H1 (cell line): ENCODE measurements around the gene MTX1. TPM values are rescaled to one million over a fixed set of nuclear protein-coding genes. Genes with fewer than 3 reads are reported as not detected.

Experiments used
- CTCF ChIA-PET: fragments of 300-600 bp; sonication (Branson Sonifier 250); formaldehyde crosslinking; loops from one replicate; lab custom pipeline; 2021; ENCODE audit not compliant: partially characterized antibody; lab: Charles Lee
- POLR2A ChIA-PET: fragments of 300-600 bp; sonication (Branson Sonifier 250); formaldehyde crosslinking; loops from one replicate; lab custom pipeline; 2021; ENCODE audit warnings: inconsistent platforms; ENCODE audit not compliant: partially characterized antibody; lab: Charles Lee
- DNase-seq, 2 experiments: peaks; one replicate each; pipeline versions ENCODE4 v3.0.0 to v3.0.0-alpha.2; 2010 to 2022; ENCODE audit warnings: low spot score in 2 of 2, low read depth in 1 of 2, mixed read lengths in 1 of 2
- FAIRE-seq: peaks from 2 replicates; lab custom pipeline; 2011; peaks lifted over from hg19 to GRCh38; lab: Jason Lieb, UNC
- H2AFZ ChIP-seq: 2 replicates; pipeline ENCODE4 v1.8.1; 2012; ENCODE audit warnings: low read length, inconsistent platforms
- H2AK5ac ChIP-seq: 2 replicates; pipeline ENCODE4 v1.6.1; 2013; ENCODE audit warnings: low read depth, low read length
- H2BK120ac ChIP-seq: replicated peaks from 2 replicates; pipeline ENCODE3; 2013; ENCODE audit warnings: low read depth, low read length, inconsistent platforms
- H2BK12ac ChIP-seq: 2 replicates; pipeline ENCODE4 v1.6.1; 2013; ENCODE audit warnings: low read depth, low read length
- H2BK15ac ChIP-seq: 2 replicates; pipeline ENCODE4 v1.6.1; 2013; ENCODE audit warnings: low read length
- H2BK20ac ChIP-seq: 2 replicates; pipeline ENCODE4 v1.6.1; 2013; ENCODE audit warnings: low read length
- H2BK5ac ChIP-seq: 2 replicates; pipeline ENCODE4 v1.6.1; 2013; ENCODE audit warnings: low read depth, low read length
- H3K14ac ChIP-seq: 2 replicates; pipeline ENCODE4 v1.6.1; 2013; ENCODE audit warnings: inconsistent platforms; ENCODE audit not compliant: insufficient read length
- H3K18ac ChIP-seq: 2 replicates; pipeline ENCODE4 v1.6.1; 2013; ENCODE audit warnings: low read length; ENCODE audit errors: extremely low read depth
- H3K23ac ChIP-seq: 2 replicates; pipeline ENCODE4 v1.6.1; 2013; ENCODE audit warnings: inconsistent platforms; ENCODE audit not compliant: insufficient read length
- H3K23me2 ChIP-seq: 2 replicates; pipeline ENCODE4 v1.6.1; 2013; ENCODE audit warnings: low read depth, low read length
- H3K27ac ChIP-seq: 2 replicates; pipeline ENCODE4 v1.6.1; 2011; ENCODE audit warnings: low read depth, low read length, inconsistent platforms
- H3K27me3 ChIP-seq, 4 experiments: replicated peaks in 1 of 4; 1 replicate in 1 of 4; 2 replicates in 3 of 4; pipeline versions ENCODE4 v1.6.1 to v1.8.1; 2011 to 2013; ENCODE audit warnings: low read length in 3 of 4, mild to moderate bottlenecking in 3 of 4, inconsistent platforms in 2 of 4, mixed read lengths in 2 of 4, moderate library complexity in 1 of 4; ENCODE audit not compliant: control insufficient read depth in 3 of 4, insufficient read depth in 3 of 4; ENCODE audit errors: extremely low read depth in 1 of 4
- H3K36me3 ChIP-seq, 4 experiments: 2 replicates each; pipeline versions ENCODE4 v1.6.1 to v1.8.1; 2011 to 2013; ENCODE audit warnings: mild to moderate bottlenecking in 4 of 4, low read length in 3 of 4, moderate library complexity in 2 of 4, control low read depth in 1 of 4, inconsistent platforms in 1 of 4; ENCODE audit not compliant: insufficient read depth in 4 of 4, control insufficient read depth in 2 of 4
- H3K4ac ChIP-seq: replicated peaks from 2 replicates; pipeline ENCODE3; 2013; ENCODE audit warnings: low read length, low read depth, mixed read lengths, inconsistent platforms; ENCODE audit not compliant: insufficient read length
- H3K4me1 ChIP-seq, 4 experiments: replicated peaks in 1 of 4; 1 replicate in 1 of 4; 2 replicates in 3 of 4; pipeline versions ENCODE4 v1.6.1 to v1.8.1; 2011 to 2013; ENCODE audit warnings: low read length in 3 of 4, inconsistent platforms in 2 of 4, mixed read lengths in 1 of 4; ENCODE audit not compliant: insufficient read depth in 4 of 4, control insufficient read depth in 3 of 4
- H3K4me2 ChIP-seq, 2 experiments: 2 replicates each; pipeline versions ENCODE4 v1.6.1 to v1.8.1; 2011 to 2013; ENCODE audit warnings: low read depth in 2 of 2, low read length in 2 of 2, control low read depth in 1 of 2, inconsistent platforms in 1 of 2, mild to moderate bottlenecking in 1 of 2; ENCODE audit not compliant: insufficient read depth in 1 of 2
- H3K4me3 ChIP-seq, 4 experiments: fragments of 200-600, 300-600 bp in 1 of 4; sonication (generic), shearing (Covaris generic), sonication (Bioruptor Twin) in 1 of 4; 2 replicates each; pipeline versions ENCODE4 v1.5.1 to v1.8.1; 2011 to 2016; ENCODE audit warnings: low read length in 4 of 4, low read depth in 3 of 4, control low read depth in 2 of 4, inconsistent platforms in 2 of 4, mild to moderate bottlenecking in 2 of 4, mixed read lengths in 1 of 4, moderate library complexity in 1 of 4; ENCODE audit not compliant: insufficient read depth in 2 of 4; ENCODE audit errors: extremely low read depth in 1 of 4
- H3K56ac ChIP-seq: replicated peaks from 2 replicates; pipeline ENCODE3; 2013; ENCODE audit warnings: low read depth, mild to moderate bottlenecking, mixed read lengths, low read length, inconsistent platforms; ENCODE audit not compliant: insufficient read length
- H3K79me1 ChIP-seq: 2 replicates; pipeline ENCODE4 v1.6.1; 2013; ENCODE audit warnings: low read depth, low read length, control low read depth
- H3K79me2 ChIP-seq, 2 experiments: 2 replicates each; pipeline versions ENCODE4 v1.6.1 to v1.8.1; 2012 to 2013; ENCODE audit warnings: low read length in 2 of 2, mild to moderate bottlenecking in 2 of 2, inconsistent platforms in 1 of 2; ENCODE audit not compliant: insufficient read depth in 2 of 2, control insufficient read depth in 1 of 2
- H3K9ac ChIP-seq, 4 experiments: replicated peaks in 1 of 4; 1 replicate in 1 of 4; 2 replicates in 3 of 4; pipeline versions ENCODE4 v1.6.1 to v1.8.1; 2011 to 2013; ENCODE audit warnings: low read depth in 3 of 4, low read length in 3 of 4, control low read depth in 2 of 4, mild to moderate bottlenecking in 2 of 4, moderate library complexity in 2 of 4, inconsistent platforms in 1 of 4; ENCODE audit errors: extremely low read depth in 1 of 4
- H3K9me3 ChIP-seq, 2 experiments: 2 replicates each; pipeline versions ENCODE4 v1.6.1 to v1.8.1; 2012 to 2013; ENCODE audit warnings: mild to moderate bottlenecking in 2 of 2, moderate library complexity in 2 of 2, control low read depth in 1 of 2, inconsistent platforms in 1 of 2, low read depth in 1 of 2, low read length in 1 of 2, mixed read lengths in 1 of 2; ENCODE audit not compliant: insufficient read depth in 2 of 2
- H4K20me1 ChIP-seq, 2 experiments: replicated peaks in 1 of 2; 2 replicates each; pipeline versions ENCODE3 to v1.8.1; 2011 to 2013; ENCODE audit warnings: inconsistent platforms in 2 of 2, low read length in 2 of 2, mild to moderate bottlenecking in 1 of 2; ENCODE audit not compliant: insufficient read depth in 2 of 2, control insufficient read depth in 1 of 2
- H4K5ac ChIP-seq: 2 replicates; pipeline ENCODE4 v1.6.1; 2013; ENCODE audit warnings: low read length, low read depth, mixed read lengths, inconsistent platforms; ENCODE audit not compliant: insufficient read length
- H4K8ac ChIP-seq: 2 replicates; pipeline ENCODE4 v1.8.0; 2013; ENCODE audit warnings: mild to moderate bottlenecking, moderate library complexity, low read length, inconsistent platforms; ENCODE audit not compliant: insufficient read depth; ENCODE audit errors: extremely low read depth
- H4K91ac ChIP-seq: replicated peaks from 2 replicates; pipeline ENCODE3; 2013; ENCODE audit warnings: low read length, mixed read lengths, inconsistent platforms; ENCODE audit not compliant: insufficient read length
- CHD1 ChIP-seq: IDR thresholded peaks from 2 replicates; pipeline ENCODE4 v1.6.1; 2012; ENCODE audit warnings: low read depth, low read length, improper control_type of control experiment
- POLR2A ChIP-seq, 2 experiments: IDR thresholded peaks; 1 replicate in 1 of 2; 2 replicates in 1 of 2; pipeline ENCODE4 v1.6.1; 2011; ENCODE audit warnings: low read depth in 2 of 2, low read length in 2 of 2, mild to moderate bottlenecking in 2 of 2; ENCODE audit errors: control extremely low read depth in 1 of 2
- POLR2AphosphoS5 ChIP-seq: IDR thresholded peaks from 2 replicates; pipeline ENCODE4 v1.6.1; 2011; ENCODE audit warnings: low read depth, low read length
- SUZ12 ChIP-seq: fragments of 200-600 bp; sonication (generic); IDR thresholded peaks from 2 replicates; pipeline ENCODE4 v1.6.1; 2012; ENCODE audit warnings: mild to moderate bottlenecking, inconsistent platforms, low read length, moderate library complexity, mixed read lengths
- WGBS, 2 experiments: shearing (Covaris generic) in 1 of 2; methylation state at CpG; one replicate each; pipeline versions ENCODE4 v1.1.6 to v1.1.7; 2013 to 2015; ENCODE audit warnings: low lambda C conversion rate in 2 of 2, mixed read lengths in 2 of 2, inconsistent platforms in 1 of 2, low coverage in 1 of 2, missing lambda C conversion rate in 1 of 2; ENCODE audit not compliant: insufficient replicate concordance in 2 of 2, insufficient coverage in 1 of 2, insufficient read length in 1 of 2; ENCODE audit errors: extremely low coverage in 1 of 2, missing lambda C conversion rate in 1 of 2; 5-methylcytosine and 5-hydroxymethylcytosine counted together
- polyA plus RNA-seq, 7 experiments: library from polyadenylated mRNA; depleted of rRNA in 3 of 7; stranded (reverse) in 5 of 7; unstranded in 2 of 7; fragments of >200 nt in 5 of 7; fragments of 200-250 nt in 2 of 7; gene quantifications; 1 replicate in 5 of 7; 2 replicates in 1 of 7; 4 replicates in 1 of 7; pipeline versions ENCODE4 v1.2.1 to v1.2.3, GENCODE V29; 2011 to 2013; ENCODE audit warnings: missing spikeins in 2 of 7, mixed read lengths in 2 of 7
- total RNA-seq: library from RNA; stranded (reverse); fragmentation: NEBNext Ultra II Directional; extraction: Animal tissue kit (Norgen Biotek cat#: 25700); gene quantifications from 2 replicates; pipeline ENCODE4 v1.2.1, GENCODE V29; 2021

Gene MTX1
- total and polyA plus RNA-seq, 2 of the 8 experiments (the other 6 are each of a cell fraction or from before 2014, with no cell fraction given), result 47.9 to 131 TPM

DNA sequence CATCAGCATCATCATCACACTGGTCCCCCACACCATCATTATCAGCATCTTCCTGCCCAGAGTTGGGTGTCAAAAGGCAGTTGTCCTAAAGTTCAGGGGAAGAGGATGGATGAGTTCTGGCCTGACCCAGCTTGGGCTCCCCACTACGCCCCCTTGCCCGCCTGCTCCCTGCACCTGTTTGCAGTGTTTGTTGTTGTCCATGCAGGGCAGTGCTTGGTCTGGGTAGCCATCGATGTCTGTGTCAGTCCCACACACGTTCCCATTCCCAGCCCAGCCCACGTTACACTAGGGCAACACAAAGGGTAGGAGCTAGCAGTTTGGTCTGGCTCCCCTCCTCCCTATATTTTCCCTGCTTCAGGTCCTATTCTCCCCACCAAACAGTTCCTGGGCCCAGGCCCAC, 7.6 kb upstream of the MTX1 start:
- Histone ChIP-seq H3K4me1 (peaks cover 6 to 23% (median 18%) of the 10 kb centered on the region in 4 experiments), H3K18ac (no peak overlapping the region), H3K27ac (no peak overlapping the region), H2BK120ac (no peak overlapping the region), H2AK5ac (no peak overlapping the region), H3K23me2 (peaks cover 6% of the 10 kb centered on the region), H4K8ac (no peak overlapping the region), H3K9me3 (no peaks in the 10 kb centered on the region), H3K79me2 (peaks cover under 1 to 25% of the 10 kb centered on the region in 2 experiments; a peak in 3 of 4 replicates), H2AFZ (no peak overlapping the region), H3K14ac (no peak overlapping the region), H2BK15ac (no peak overlapping the region), H2BK20ac (no peak overlapping the region), H3K27me3 (no peaks in the 10 kb centered on the region; a peak in 1 of 7 replicates), H3K79me1 (peaks cover 22% of the 10 kb centered on the region), H4K91ac (no peak overlapping the region), H3K4ac (no peak overlapping the region), H3K4me3 (no peak overlapping the region), H4K20me1 (peaks cover 21 to 46% of the 10 kb centered on the region in 2 experiments), H3K56ac (no peak overlapping the region), H3K4me2 (no peak overlapping the region), H3K23ac (no peak overlapping the region), H2BK5ac (no peak overlapping the region), H4K5ac (no peak overlapping the region), H2BK12ac (no peak overlapping the region), H3K36me3 (peaks cover 46 to 80% (median 63%) of the 10 kb centered on the region in 4 experiments), H3K9ac (no peak overlapping the region)
- peak; percentile 65 for TF ChIP-seq POLR2AphosphoS5
- TF ChIP-seq SUZ12, result no peak
- TF ChIP-seq POLR2A (IDR thresholded peaks at IDR 0.05; ENCODE audit: control extremely low read depth in 1 of 2, low read depth in 2 of 2, low read length in 2 of 2), result peak in 1 of 2 experiments; percentile 38; a peak in 1 of 3 replicates
- no peak for TF ChIP-seq CHD1
- FAIRE-seq (no peak), DNase-seq (no peak)
- WGBS, 2 experiments, result 95% methylated on average over 5 of the region's 5 CpGs; no CpG with 5 or more reads in 1 of the 2 experiments
- CTCF ChIA-PET, result interaction anchor here (0.9 to 1.7 kb wide), 3 partner anchors 24 to 49 kb away, joined by 3 to 7 read pairs (median 4); no protein-coding TSS in a partner anchor
- POLR2A ChIA-PET, result interaction anchor here (0.6 to 19.4 kb wide), 9 partner anchors 5 to 124 kb away, joined by 3 to 512 read pairs (median 5); partner anchors contain the start of genes KRTCAP2 and TRIM46
